Stimulated activated effector memory CD8-positive, alpha-beta T cell treated with anti-CD3 and anti-CD28 coated beads, Interleukin-12 subunit alpha, Interleukin-12 subunit beta, amount 100 ng/mL, for 72 hours (primary cell): Measurements from ENCODE around the gene RYR3.

Experiments
- ATAC-seq: fragments of 150-1000 bp; cut with Tn5 transposase; 2 replicates; pipeline ENCODE4 v1.10.0; 2021
- DNase-seq, 2 donors: peaks; one replicate each; pipeline ENCODE4 v3.0.0; 2021 to 2022; ENCODE audit warnings: low spot score in 2 of 2
- H3K27ac Mint-ChIP-seq: one replicate; pipeline ENCODE4 v1.8.0; 2022; ENCODE audit warnings: mild to moderate bottlenecking, mixed read lengths
- H3K36me3 Mint-ChIP-seq: one replicate; pipeline ENCODE4 v1.8.0; 2022; ENCODE audit warnings: mild to moderate bottlenecking, mixed read lengths
- H3K4me1 Mint-ChIP-seq: one replicate; pipeline ENCODE4 v1.8.0; 2022; ENCODE audit warnings: mixed read lengths
- H3K4me3 Mint-ChIP-seq: one replicate; pipeline ENCODE4 v1.8.0; 2022; ENCODE audit warnings: mild to moderate bottlenecking, mixed read lengths
- H3K9me3 Mint-ChIP-seq: one replicate; pipeline ENCODE4 v1.8.0; 2022; ENCODE audit warnings: mixed read lengths

Gene RYR3

GRCh38 chr15:33310481-33311311 lies at the start of gene RYR3:
Gene RYR3 (plus strand): TSS chr15:33310967. CDS start chr15:33311046, 79 bp downstream.
- H3K9me3 Mint-ChIP-seq, result no peaks in the 10 kb centered on the region
- H3K4me1 Mint-ChIP-seq, result no peaks in the 10 kb centered on the region
- no peak within 1 kb of the TSS for H3K4me3 Mint-ChIP-seq
- no peaks in the 10 kb centered on the region for H3K36me3 Mint-ChIP-seq
- H3K27ac Mint-ChIP-seq, result no peak within 1 kb of the TSS
- ATAC-seq (no peak), DNase-seq (no peak)

DNA sequence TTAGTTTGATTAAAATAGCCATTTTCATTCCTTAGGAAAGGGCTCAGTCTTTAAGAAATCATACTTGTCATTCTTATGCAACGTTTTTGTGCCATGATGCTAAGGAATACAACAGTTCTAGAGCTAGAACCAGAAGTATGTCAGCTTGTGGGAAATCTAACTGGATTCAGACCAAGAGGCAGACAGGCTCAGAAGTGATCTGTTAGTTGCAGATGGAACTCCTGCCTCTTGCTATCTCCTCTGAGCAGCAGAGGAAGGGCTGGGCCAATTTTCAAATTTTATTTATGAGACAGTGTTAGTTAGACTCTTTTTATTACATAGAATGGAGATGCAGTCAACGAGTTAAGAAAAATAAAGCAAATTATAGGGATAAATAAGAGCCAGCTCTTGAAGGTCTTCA lies 48.5 kb upstream of the RYR3 start:
- Mint-ChIP-seq H3K4me3 (no peak overlapping the region), H3K27ac (no peak overlapping the region), H3K36me3 (no peaks in the 10 kb centered on the region), H3K4me1 (no peaks in the 10 kb centered on the region), H3K9me3 (no peaks in the 10 kb centered on the region)
- ATAC-seq (no peak), DNase-seq (no peak)

DNA sequence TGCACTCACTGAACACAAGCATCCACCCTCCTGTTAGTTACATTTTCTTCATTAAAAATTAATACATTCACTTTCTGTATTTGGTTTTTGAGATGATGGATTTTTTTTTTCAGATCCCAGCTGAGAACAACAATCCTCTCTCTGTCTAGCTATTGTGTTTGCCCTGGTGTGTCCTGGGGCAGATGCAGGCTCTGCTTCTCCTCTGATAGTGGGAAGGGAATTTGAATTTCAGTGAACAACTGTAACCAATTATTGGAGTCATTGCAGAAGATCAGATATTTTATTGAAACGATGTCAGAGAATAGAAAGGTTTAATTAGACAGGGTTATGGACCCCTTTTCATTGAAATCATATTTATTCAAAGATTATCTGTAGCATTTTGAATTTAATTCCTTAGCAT lies 33.1 kb upstream of the RYR3 start:
- Mint-ChIP-seq H3K27ac (no peak overlapping the region), H3K4me1 (no peaks in the 10 kb centered on the region), H3K36me3 (no peaks in the 10 kb centered on the region), H3K4me3 (no peak overlapping the region), H3K9me3 (peaks cover 4% of the 10 kb centered on the region)
- DNase-seq, result no peak
- no peak for ATAC-seq

- Mint-ChIP-seq H3K4me3 (no peak overlapping the region), H3K36me3 (no peaks in the 10 kb centered on the region), H3K27ac (no peak overlapping the region), H3K4me1 (no peaks in the 10 kb centered on the region), H3K9me3 (peaks cover 2% of the 10 kb centered on the region)
- ATAC-seq (no peak), DNase-seq (no peak)
These were observed 31.8 kb upstream of the RYR3 start for GRCh38 chr15:33278816-33279612.

- no peak overlapping the region for H3K27ac Mint-ChIP-seq
- no peaks in the 10 kb centered on the region for H3K36me3 Mint-ChIP-seq
- ATAC-seq (no peak), DNase-seq (no peak)
- H3K4me1 Mint-ChIP-seq, result no peaks in the 10 kb centered on the region
- H3K9me3 Mint-ChIP-seq, result no peaks in the 10 kb centered on the region
- no peak overlapping the region for H3K4me3 Mint-ChIP-seq
These were observed 31.1 kb upstream of the RYR3 start for GRCh38 chr15:33279613-33280205.

DNA sequence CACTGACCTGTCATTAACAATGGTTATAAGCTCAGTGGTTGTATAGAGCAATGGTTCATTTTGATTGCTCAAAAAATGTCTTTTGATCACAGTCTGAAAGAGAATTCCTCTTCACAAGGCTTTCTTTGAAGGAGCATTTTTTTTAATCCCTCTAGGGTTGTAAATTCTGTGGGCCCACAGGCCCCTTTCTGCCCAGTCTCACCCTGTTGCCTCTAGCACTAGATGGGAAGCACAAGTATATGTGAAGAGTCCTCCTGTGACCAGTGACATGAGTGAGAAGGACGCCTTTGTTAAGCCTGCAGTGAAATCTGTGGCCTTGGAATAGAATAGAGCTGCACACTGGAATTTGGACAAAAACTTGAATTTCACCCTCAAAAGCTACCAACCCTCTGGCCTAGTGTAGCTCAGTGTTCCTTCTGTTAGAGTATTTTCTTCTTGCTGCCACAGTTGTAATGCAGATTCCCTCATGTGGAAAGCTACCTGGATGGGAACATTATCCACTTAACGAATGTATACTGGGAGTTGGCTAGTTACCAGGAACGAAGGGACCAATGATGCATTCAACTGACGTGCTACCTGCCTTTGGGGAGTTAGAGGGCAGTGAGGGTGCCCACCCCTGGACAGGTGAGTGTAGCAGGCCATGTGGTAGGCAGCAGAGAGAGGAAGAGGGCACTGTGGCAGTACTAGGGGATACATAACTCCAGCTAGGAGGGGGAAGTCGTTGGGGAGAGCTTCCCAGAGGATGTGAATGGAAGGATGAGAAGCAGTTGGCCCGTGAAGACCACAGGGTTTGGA lies 28.3 kb upstream of the RYR3 start:
- no peak overlapping the region for H3K4me3 Mint-ChIP-seq
- H3K9me3 Mint-ChIP-seq, result no peaks in the 10 kb centered on the region

DNA sequence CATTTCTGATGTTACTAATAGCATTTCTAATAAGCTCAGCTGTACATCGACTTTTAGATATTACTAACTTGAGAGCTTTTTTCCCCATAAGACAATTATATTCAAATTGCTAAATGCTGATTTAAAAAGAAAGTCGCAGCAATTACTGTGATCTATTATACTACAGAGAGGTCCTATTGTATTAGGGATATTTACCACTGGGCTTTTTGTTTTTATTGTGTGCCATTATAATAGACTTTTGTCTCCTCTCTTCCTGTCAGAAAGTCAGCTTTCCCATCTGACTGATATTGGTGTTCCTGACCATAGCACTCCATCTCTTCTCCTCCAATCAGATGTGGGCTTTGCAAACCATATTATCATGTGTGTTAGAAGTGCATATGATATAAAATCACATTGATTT lies 27.2 kb upstream of the RYR3 start:
- ATAC-seq (no peak), DNase-seq (no peak)
- no peak overlapping the region for H3K4me3 Mint-ChIP-seq
- no peaks in the 10 kb centered on the region for H3K9me3 Mint-ChIP-seq
- no peaks in the 10 kb centered on the region for H3K4me1 Mint-ChIP-seq
- no peak overlapping the region for H3K27ac Mint-ChIP-seq
- H3K36me3 Mint-ChIP-seq, result no peaks in the 10 kb centered on the region

More for the DNA sequence above, 28.3 kb upstream of the RYR3 start:
- Mint-ChIP-seq H3K27ac (no peak overlapping the region), H3K4me1 (no peaks in the 10 kb centered on the region), H3K36me3 (no peaks in the 10 kb centered on the region)
- DNase-seq, result no peak
- ATAC-seq, result no peak

DNA sequence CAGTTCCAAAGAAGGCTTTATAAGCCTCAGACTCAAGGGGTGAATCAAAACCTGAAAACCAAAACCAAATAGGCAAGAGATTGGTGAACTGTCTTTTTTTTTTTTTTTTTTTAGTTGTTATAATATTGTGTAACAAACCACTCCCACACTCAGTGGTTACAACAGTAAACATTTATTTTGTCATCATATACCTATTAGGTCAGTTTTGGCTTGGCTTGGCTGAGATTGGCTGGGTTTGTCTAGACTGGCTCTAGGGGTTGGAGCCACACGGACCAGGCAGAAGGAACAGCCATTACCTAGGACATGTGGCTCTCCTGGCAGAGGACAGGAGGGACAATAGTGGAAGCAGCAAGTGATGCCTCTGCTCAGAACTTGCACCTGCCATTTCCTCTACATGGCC lies 26.4 kb upstream of the RYR3 start:
- H3K36me3 Mint-ChIP-seq, result no peaks in the 10 kb centered on the region
- no peak overlapping the region for H3K4me3 Mint-ChIP-seq
- DNase-seq, result no peak
- H3K4me1 Mint-ChIP-seq, result no peaks in the 10 kb centered on the region
- H3K27ac Mint-ChIP-seq, result no peak overlapping the region
- ATAC-seq, result no peak
- no peaks in the 10 kb centered on the region for H3K9me3 Mint-ChIP-seq

DNA sequence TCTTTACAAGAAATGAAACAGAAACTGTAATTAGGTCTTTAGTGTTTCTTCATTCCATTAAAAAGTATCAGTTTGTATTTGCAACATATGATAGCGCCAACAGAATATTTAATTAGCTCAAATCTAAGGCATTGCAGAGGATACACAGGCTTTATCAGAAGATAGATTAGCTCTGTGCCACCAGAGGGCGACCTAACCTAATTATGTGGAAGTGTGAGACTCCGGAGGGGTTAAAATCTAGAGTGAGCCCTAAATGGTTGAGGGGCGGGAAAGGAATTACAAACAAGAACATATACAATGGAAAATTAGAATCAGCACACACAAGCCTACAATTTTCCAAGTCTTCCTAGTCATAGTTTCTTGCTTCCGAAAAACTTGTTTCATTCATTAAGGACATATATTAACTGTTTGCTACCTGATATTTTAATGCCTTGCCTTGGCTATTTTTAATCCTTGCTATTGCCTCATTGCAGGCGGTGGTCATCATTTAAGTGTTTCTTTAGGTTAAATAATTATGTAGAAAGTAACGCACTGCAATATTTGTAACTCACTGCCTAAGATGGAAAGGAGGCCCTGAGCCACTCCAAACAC lies 18.0 kb upstream of the RYR3 start:
- Mint-ChIP-seq H3K9me3 (no peaks in the 10 kb centered on the region), H3K36me3 (no peaks in the 10 kb centered on the region), H3K4me3 (no peak overlapping the region), H3K27ac (no peak overlapping the region), H3K4me1 (no peaks in the 10 kb centered on the region)
- DNase-seq, result peak in 1 of 2 donors; percentile 51
- no peak for ATAC-seq

- ATAC-seq, result no peak
- Mint-ChIP-seq H3K4me3 (no peak overlapping the region), H3K36me3 (no peaks in the 10 kb centered on the region), H3K4me1 (no peaks in the 10 kb centered on the region), H3K9me3 (no peaks in the 10 kb centered on the region), H3K27ac (no peak overlapping the region)
- DNase-seq, result no peak
These were observed 16.9 kb upstream of the RYR3 start for GRCh38 chr15:33293713-33294334.

DNA sequence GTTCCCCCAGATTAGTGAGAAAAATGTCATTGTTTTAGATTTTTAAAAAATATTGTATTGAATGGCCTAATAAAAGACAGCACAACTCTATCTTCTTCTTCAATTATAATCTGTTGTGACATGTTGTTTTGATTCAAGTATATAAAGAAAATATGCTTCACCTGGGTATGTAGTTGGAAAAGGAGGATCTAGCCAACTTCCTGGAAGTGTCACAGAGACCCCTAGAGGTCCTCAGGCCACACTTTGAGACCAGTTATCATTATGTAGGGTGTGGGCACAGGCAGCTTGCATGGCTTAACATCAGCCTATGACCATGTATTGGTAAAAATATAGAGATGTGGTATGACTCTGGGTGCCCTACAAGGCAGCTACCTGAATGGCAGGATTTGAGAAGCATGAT lies 14.7 kb upstream of the RYR3 start:
- Mint-ChIP-seq H3K36me3 (no peaks in the 10 kb centered on the region), H3K9me3 (no peaks in the 10 kb centered on the region), H3K4me3 (no peak overlapping the region), H3K4me1 (no peaks in the 10 kb centered on the region), H3K27ac (no peak overlapping the region)
- no peak for DNase-seq
- ATAC-seq, result no peak

- no peaks in the 10 kb centered on the region for H3K9me3 Mint-ChIP-seq
- no peak overlapping the region for H3K27ac Mint-ChIP-seq
- no peaks in the 10 kb centered on the region for H3K36me3 Mint-ChIP-seq
- H3K4me3 Mint-ChIP-seq, result no peak overlapping the region
- no peak for ATAC-seq
- no peak for DNase-seq
- no peaks in the 10 kb centered on the region for H3K4me1 Mint-ChIP-seq
These were observed 13.9 kb upstream of the RYR3 start for GRCh38 chr15:33296856-33297255.

DNA sequence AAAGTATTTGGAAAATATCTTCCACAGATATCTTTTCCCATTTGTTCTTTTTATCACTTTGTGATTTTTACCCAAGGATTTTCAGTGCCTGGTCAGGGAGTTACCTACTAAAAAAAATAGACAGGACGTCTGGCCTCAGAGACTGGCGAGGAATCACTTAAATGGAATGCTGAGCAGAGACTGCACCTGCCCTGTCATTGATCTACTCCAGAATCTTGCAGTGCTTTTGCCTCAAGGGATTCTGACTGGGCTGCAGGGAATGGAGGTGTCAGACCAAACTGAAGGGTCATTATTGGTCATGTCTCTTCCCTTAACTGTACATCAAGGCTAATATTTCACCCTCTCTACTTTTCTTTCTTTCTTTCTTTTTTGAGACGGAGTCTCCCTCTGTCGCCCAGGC lies 12.1 kb upstream of the RYR3 start:
- DNase-seq (no peak), ATAC-seq (no peak)
- no peak overlapping the region for H3K27ac Mint-ChIP-seq
- no peaks in the 10 kb centered on the region for H3K9me3 Mint-ChIP-seq
- H3K4me3 Mint-ChIP-seq, result no peak overlapping the region
- no peaks in the 10 kb centered on the region for H3K4me1 Mint-ChIP-seq
- H3K36me3 Mint-ChIP-seq, result no peaks in the 10 kb centered on the region

GRCh38 chr15:33304924-33305323 lies 5.8 kb upstream of the RYR3 start:
- no peaks in the 10 kb centered on the region for H3K9me3 Mint-ChIP-seq
- ATAC-seq (no peak), DNase-seq (no peak)
- H3K27ac Mint-ChIP-seq, result no peak overlapping the region
- H3K4me1 Mint-ChIP-seq, result no peaks in the 10 kb centered on the region
- H3K36me3 Mint-ChIP-seq, result no peaks in the 10 kb centered on the region
- H3K4me3 Mint-ChIP-seq, result no peak overlapping the region
